Astrocyte of the hippocampus (primary cell): ENCODE measurements around the gene KIF17.

Experiments
- DNase-seq: peaks from one replicate; pipeline ENCODE4 v3.0.0; 2011; ENCODE audit warnings: low read depth, low spot score

The KIF17 gene

GRCh38 chr1:20660847-20661206, 57.0 kb downstream of the KIF17 start:
- DNase-seq = no peak

GRCh38 chr1:20660363-20660762, 57.4 kb downstream of the KIF17 start:
- DNase-seq = no peak

GRCh38 chr1:20658166-20658915, 59.5 kb downstream of the KIF17 start:
- DNase-seq = no peak

- DNase-seq = no peak
Measured at GRCh38 chr1:20657024-20657423, 60.8 kb downstream of the KIF17 start.

- peak; percentile 31 for DNase-seq
Measured at GRCh38 chr1:20654104-20654690, 63.6 kb downstream of the KIF17 start.

GRCh38 chr1:20652300-20652699, 65.5 kb downstream of the KIF17 start:
- DNase-seq = no peak

- no peak for DNase-seq
Measured at GRCh38 chr1:20648946-20649345, 68.9 kb downstream of the KIF17 start.

GRCh38 chr1:20648438-20648837, 69.4 kb downstream of the KIF17 start:
- no peak for DNase-seq

- DNase-seq = no peak
Measured at GRCh38 chr1:20645414-20645813, 72.4 kb downstream of the KIF17 start.

- DNase-seq = no peak
Measured at GRCh38 chr1:20644416-20644815, 73.4 kb downstream of the KIF17 start.

- DNase-seq = no peak
Measured at GRCh38 chr1:20643080-20643479, 74.7 kb downstream of the KIF17 start.

GRCh38 chr1:20641975-20642374, 75.8 kb downstream of the KIF17 start:
- DNase-seq = no peak

- peak; percentile 72 for DNase-seq
Measured at GRCh38 chr1:20640183-20640597, 77.6 kb downstream of the KIF17 start.

GRCh38 chr1:20636785-20637347, 80.9 kb downstream of the KIF17 start:
- DNase-seq = no peak

GRCh38 chr1:20634594-20635084, 83.2 kb downstream of the KIF17 start:
- DNase-seq = peak; percentile 66

GRCh38 chr1:20634065-20634593, 83.7 kb downstream of the KIF17 start:
- peak; percentile 42 for DNase-seq

GRCh38 chr1:20633190-20634064, 84.4 kb downstream of the KIF17 start, which contains the start of gene PINK1:
Gene PINK1 (plus strand): TSS chr1:20633458. CDS start chr1:20633549, 91 bp downstream.
- peak; percentile 90 for DNase-seq

GRCh38 chr1:20632386-20632785, 85.4 kb downstream of the KIF17 start:
- no peak for DNase-seq

GRCh38 chr1:20630729-20631128, 87.1 kb downstream of the KIF17 start:
- DNase-seq = no peak

- DNase-seq = no peak
Measured at GRCh38 chr1:20626524-20626923, 91.3 kb downstream of the KIF17 start.

- no peak for DNase-seq
Measured at GRCh38 chr1:20626098-20626427, 91.7 kb downstream of the KIF17 start.
